Kidney epithelial cell (primary cell): ENCODE data around the gene OR52B6. TPM values are rescaled to one million over a fixed set of nuclear protein-coding genes. Genes with fewer than 3 reads are reported as not detected.

Experiments
- DNase-seq: peaks from one replicate; pipeline ENCODE4 v3.0.0-alpha.2; 2010; ENCODE audit warnings: low read depth
- H3K27me3 ChIP-seq: 2 replicates; pipeline ENCODE4 v1.6.0; 2011; ENCODE audit warnings: low read length; ENCODE audit not compliant: control insufficient read depth, insufficient read depth
- H3K36me3 ChIP-seq: 2 replicates; pipeline ENCODE4 v1.5.1; 2011; ENCODE audit warnings: low read length; ENCODE audit not compliant: control insufficient read depth, insufficient read depth
- H3K4me3 ChIP-seq: 2 replicates; pipeline ENCODE4 v1.5.1; 2011; ENCODE audit warnings: low read depth, mild to moderate bottlenecking, control low read depth, low read length
- total RNA-seq: library from RNA; depleted of rRNA; stranded (reverse); fragments of >200 nt; gene quantifications from 2 replicates; pipeline ENCODE4 v1.2.3, GENCODE V29; 2015
- TF ChIP-seq, protein P1 (sequence below): IDR thresholded peaks from 2 replicates; pipeline ENCODE4 v1.5.1; 2011; ENCODE audit warnings: mild to moderate bottlenecking, moderate library complexity, low read length, control low read depth, inconsistent platforms; ENCODE audit not compliant: insufficient read depth, poor library complexity, severe bottlenecking

Gene OR52B6
- total RNA-seq, 1 donor from 2014 or later = not detected

DNA sequence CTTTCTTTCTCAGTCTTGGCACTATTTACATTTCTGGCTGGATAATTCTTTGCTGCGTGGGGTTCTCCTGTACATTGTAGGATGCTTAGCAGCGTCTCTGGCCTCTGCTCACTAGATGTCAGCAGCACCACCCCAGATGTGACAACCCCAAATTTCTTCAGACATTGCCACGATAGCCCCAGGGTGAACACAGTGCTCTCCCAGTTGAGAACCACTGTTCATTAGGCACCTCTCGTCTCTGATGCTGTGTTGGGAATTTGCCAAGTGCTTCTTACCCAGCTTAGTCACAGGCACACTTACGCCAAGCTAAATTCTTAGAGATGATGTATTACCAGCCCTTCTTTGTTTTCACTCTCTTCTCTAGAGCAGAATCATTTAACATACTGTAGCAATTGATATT, 25.2 kb downstream of the OR52B6 start:
- DNase-seq = no peak
- no peaks in the 10 kb centered on the region for H3K36me3 ChIP-seq
- TF ChIP-seq, protein P1, sequence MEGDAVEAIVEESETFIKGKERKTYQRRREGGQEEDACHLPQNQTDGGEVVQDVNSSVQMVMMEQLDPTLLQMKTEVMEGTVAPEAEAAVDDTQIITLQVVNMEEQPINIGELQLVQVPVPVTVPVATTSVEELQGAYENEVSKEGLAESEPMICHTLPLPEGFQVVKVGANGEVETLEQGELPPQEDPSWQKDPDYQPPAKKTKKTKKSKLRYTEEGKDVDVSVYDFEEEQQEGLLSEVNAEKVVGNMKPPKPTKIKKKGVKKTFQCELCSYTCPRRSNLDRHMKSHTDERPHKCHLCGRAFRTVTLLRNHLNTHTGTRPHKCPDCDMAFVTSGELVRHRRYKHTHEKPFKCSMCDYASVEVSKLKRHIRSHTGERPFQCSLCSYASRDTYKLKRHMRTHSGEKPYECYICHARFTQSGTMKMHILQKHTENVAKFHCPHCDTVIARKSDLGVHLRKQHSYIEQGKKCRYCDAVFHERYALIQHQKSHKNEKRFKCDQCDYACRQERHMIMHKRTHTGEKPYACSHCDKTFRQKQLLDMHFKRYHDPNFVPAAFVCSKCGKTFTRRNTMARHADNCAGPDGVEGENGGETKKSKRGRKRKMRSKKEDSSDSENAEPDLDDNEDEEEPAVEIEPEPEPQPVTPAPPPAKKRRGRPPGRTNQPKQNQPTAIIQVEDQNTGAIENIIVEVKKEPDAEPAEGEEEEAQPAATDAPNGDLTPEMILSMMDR = no peak
- H3K27me3 ChIP-seq = no peaks in the 10 kb centered on the region
- H3K4me3 ChIP-seq = no peak overlapping the region

DNA sequence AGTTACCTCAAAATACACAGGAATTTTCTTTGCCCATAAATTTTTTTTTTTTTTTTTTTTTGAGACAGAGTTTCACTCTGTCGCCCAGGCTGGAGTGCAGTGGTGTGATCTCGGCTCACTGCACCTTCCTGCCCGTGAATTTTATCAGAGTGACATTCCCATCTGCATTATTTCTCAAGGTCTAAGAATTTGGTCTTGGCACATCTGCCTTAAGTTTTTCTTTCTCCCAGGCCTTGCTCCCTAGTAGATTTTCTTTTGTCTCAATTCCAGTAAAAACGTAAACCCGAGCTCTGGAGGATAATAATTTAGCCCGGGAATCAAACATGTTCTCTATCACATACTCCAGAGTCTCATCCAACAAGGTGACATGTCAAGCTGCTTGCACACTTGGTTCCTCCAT, 28.1 kb downstream of the OR52B6 start:
- no peak for DNase-seq
- no peaks in the 10 kb centered on the region for H3K27me3 ChIP-seq
- no peaks in the 10 kb centered on the region for H3K36me3 ChIP-seq
- H3K4me3 ChIP-seq = no peak overlapping the region
- TF ChIP-seq, protein P1 = no peak

DNA sequence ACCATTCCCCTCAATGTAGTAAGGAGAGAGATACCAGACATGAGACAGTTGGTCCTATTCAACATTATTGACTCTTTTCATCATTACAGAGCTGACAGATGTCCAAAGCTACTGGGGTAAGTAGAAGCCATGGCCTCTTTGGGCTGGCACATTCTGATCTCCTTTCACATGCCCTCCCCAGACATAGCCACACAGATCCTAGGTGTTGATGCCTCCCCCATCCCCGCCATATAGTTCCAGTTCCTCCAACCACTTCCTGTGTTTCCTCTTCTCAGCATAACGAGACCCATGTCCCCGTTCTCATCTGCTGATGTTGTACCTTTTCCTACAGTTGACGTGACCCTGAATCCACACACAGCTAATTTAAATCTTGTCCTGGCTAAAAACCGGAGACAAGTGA, 29.8 kb downstream of the OR52B6 start:
- Histone ChIP-seq H3K4me3 (no peak overlapping the region), H3K27me3 (no peaks in the 10 kb centered on the region), H3K36me3 (no peaks in the 10 kb centered on the region)
- no peak for DNase-seq
- TF ChIP-seq, protein P1 = no peak

DNA sequence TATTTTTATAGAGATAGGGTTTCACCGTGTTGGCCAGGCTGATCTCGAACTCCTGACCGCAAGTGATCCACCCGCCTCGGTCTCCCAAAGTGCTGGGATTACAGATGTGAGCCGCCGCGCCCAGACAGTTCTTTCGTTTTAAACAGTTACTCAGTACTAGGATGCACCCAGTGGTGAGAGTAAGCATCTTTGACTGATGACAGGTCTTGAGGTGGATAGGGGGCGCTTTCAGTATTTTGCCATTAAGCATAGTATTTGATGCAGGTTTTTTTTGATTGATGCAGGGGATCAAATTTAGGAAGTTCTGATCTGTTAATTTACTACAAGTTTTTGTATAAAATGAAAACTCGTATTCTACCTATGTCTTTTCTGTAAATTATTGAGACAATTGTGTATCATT, 30.9 kb downstream of the OR52B6 start:
- Histone ChIP-seq H3K4me3 (no peak overlapping the region), H3K27me3 (no peaks in the 10 kb centered on the region), H3K36me3 (no peaks in the 10 kb centered on the region)
- TF ChIP-seq, protein P1 = no peak
- no peak for DNase-seq

DNA sequence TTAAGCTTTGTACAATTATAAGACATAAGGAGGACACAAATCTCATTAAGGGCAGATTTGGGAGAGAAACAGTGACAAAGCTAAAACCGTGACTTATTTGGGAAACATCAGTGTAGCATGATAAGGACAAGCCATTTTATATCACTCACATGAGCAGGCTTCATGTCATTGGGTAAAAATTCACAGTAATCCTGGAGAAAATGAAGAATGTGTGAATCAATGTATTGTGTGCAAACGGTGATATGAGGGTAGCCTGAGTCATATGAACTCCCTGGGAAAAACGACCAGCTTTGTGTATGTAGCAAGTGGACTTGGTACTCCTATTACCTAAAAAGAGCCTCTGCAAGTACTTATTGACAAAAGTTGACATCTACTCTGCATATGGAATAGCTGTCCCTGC, 38.1 kb downstream of the OR52B6 start:
- TF ChIP-seq, protein P1 = no peak
- DNase-seq = no peak
- no peak overlapping the region for H3K4me3 ChIP-seq
- no peaks in the 10 kb centered on the region for H3K27me3 ChIP-seq
- H3K36me3 ChIP-seq = no peaks in the 10 kb centered on the region

DNA sequence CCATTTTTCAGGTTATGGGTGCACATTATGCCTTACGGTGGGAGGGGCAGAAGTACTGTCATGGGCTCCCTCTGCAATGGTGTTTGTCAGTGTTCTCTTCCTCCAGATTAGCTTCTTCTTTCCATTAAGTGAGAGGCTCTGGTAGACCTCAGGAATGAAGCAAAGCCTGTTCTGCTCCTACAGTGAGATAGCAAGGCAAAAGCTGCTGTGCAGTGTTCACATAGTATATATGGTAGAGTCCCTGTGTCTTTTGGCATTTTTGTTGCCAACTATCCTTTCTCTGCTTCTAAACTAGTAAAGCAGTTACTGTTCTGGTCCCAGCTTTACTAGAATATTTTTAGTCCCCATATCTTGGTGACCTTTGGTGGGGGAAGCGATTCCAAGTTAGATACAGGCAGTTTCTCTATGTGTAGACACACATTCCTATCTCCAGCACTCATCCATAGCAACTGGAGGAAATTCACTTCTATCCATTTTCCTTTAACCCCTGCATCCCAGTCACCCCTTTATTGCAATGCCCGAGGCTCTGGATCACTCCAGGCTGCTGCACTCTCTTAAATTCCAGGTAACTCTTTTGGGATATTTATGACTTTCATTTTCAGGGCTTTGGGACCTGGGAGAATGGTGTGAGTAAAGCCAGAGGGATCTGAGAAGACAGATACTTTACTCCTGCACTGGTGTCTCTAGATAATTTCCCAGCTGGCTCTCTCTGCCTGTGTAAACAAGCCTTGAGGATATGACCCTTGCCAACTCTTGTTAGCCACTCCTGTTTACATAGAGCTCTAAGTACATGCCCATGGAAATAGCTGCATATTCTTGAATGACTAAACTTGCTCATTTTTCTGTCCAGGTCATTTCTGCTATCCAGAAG, 40.2 kb downstream of the OR52B6 start:
- Histone ChIP-seq H3K27me3 (no peaks in the 10 kb centered on the region), H3K36me3 (no peaks in the 10 kb centered on the region), H3K4me3 (no peak overlapping the region)
- no peak for DNase-seq
- TF ChIP-seq, protein P1 = no peak
